OCI-LY7 (cell line): ENCODE data around the gene SOX5.

ENCODE experiments used
- CTCF ChIP-seq: fragments of 200-600 bp; sonication (generic); conservative IDR thresholded peaks from 2 replicates; pipeline ENCODE4 v1.5.1; 2014; ENCODE audit warnings: mild to moderate bottlenecking, antibody characterized with exemption, low read length, moderate library complexity, mixed read lengths
- EZH2phosphoT487 ChIP-seq: fragments of 200-600 bp; sonication (generic); IDR thresholded peaks from 2 replicates; pipeline ENCODE4 v1.6.1; 2018; ENCODE audit warnings: low read depth, borderline replicate concordance, mild to moderate bottlenecking, mixed run types, antibody characterized with exemption, low read length, moderate library complexity, mixed read lengths

- TF ChIP-seq CTCF, result no peak
- no peak for TF ChIP-seq EZH2phosphoT487
Observed at GRCh38 chr12:23944067-23944466, 5.4 kb downstream of the SOX5 start.
